Colonic mucosa (tissue), 4 donors: ENCODE results near the gene SKP1. TPM values are rescaled to one million over a fixed set of nuclear protein-coding genes. Genes with fewer than 3 reads are reported as not detected.
"Not testable (repeated sequence)": the region's sequence is repeated elsewhere in the genome, so short reads cannot be mapped to it uniquely, and the experiment has no call there.

Experiments
- DNase-seq: peaks from one replicate; pipeline ENCODE4 v3.0.0-alpha.2; 2020
- H3K27ac ChIP-seq: fragments of 200-600 bp; one replicate; pipeline ENCODE4 v1.8.0; 2021
- H3K27me3 ChIP-seq: fragments of 200-600 bp; one replicate; pipeline ENCODE4 v1.8.0; 2021
- H3K36me3 ChIP-seq: fragments of 200-600 bp; one replicate; pipeline ENCODE4 v1.8.0; 2021
- H3K4me1 ChIP-seq: fragments of 200-600 bp; one replicate; pipeline ENCODE4 v1.8.0; 2021; ENCODE audit warnings: mild to moderate bottlenecking
- H3K4me3 ChIP-seq: fragments of 200-600 bp; one replicate; pipeline ENCODE4 v1.8.0; 2021
- H3K9ac ChIP-seq, 2 donors: one replicate each; pipeline ENCODE4 v1.7.0; 2013; ENCODE audit warnings: control low read depth in 2 of 2, low read depth in 2 of 2, low read length in 2 of 2
- H3K9me3 ChIP-seq: fragments of 200-600 bp; one replicate; pipeline ENCODE4 v1.8.0; 2021
- CTCF ChIP-seq: fragments of 200-600 bp; IDR thresholded peaks from one replicate; pipeline ENCODE4 v1.8.0; 2022; ENCODE audit warnings: antibody characterized with exemption, mild to moderate bottlenecking
- intact Hi-C: fragments of 100-400 bp; cut with DNase I; formaldehyde crosslinking; loops from one replicate; pipeline ENCODE4 v1.14.1; 2022
- total RNA-seq, 2 donors: library from RNA; stranded (reverse); fragmentation: NEBNext Ultra II Directional in 1 of 2; extraction: Animal tissue kit (Norgen Biotek cat#: 25700) in 1 of 2; gene quantifications; one replicate each; pipeline ENCODE4 v1.2.1, GENCODE V29; 2021
- donor health status: healthy.
- donor health status: DM: no; HTN: no; CAD: no.
- donor health status: DM: no; HTN: no; CAD: no.

Gene SKP1
- 100 to 1,000 TPM; 235 to 272 TPM for total RNA-seq

- intact Hi-C loops: no loop called here
- Histone ChIP-seq H3K27ac (peak within 1 kb of the TSS; percentile 98), H3K4me3 (peak within 1 kb of the TSS; percentile 93), H3K9ac (peak within 1 kb of the TSS; percentile 97 to 100), H3K27me3 (no peaks in the 10 kb centered on the region), H3K36me3 (no peaks in the 10 kb centered on the region), H3K9me3 (no peaks in the 10 kb centered on the region), H3K4me1 (peaks cover 3% of the 10 kb centered on the region)
- no peak for TF ChIP-seq CTCF
- peak; percentile 87 for DNase-seq
Measured at GRCh38 chr5:134176511-134177368, at the start of gene SKP1. Gene SKP1 (minus strand): TSS chr5:134176950. CDS start chr5:134174022, 2,928 bp downstream.

GRCh38 chr5:134225780-134226440, 49.2 kb upstream of the SKP1 start, which contains the start of gene PPP2CA:
Gene PPP2CA (minus strand): TSS chr5:134226073. CDS start chr5:134225861, 212 bp downstream.
- peak; percentile 99 for DNase-seq
- TF ChIP-seq CTCF: no peak
- Histone ChIP-seq H3K27me3 (no peaks in the 10 kb centered on the region), H3K4me3 (peak within 1 kb of the TSS; percentile 80), H3K4me1 (peaks cover 20% of the 10 kb centered on the region), H3K36me3 (no peaks in the 10 kb centered on the region), H3K9me3 (no peaks in the 10 kb centered on the region), H3K27ac (peak within 1 kb of the TSS; percentile 100), H3K9ac (peak within 1 kb of the TSS; percentile 97 to 100)
- intact Hi-C loops: loop anchor here (5.0 kb wide), 1 partner anchor 44 kb away; no protein-coding TSS in a partner anchor

DNA sequence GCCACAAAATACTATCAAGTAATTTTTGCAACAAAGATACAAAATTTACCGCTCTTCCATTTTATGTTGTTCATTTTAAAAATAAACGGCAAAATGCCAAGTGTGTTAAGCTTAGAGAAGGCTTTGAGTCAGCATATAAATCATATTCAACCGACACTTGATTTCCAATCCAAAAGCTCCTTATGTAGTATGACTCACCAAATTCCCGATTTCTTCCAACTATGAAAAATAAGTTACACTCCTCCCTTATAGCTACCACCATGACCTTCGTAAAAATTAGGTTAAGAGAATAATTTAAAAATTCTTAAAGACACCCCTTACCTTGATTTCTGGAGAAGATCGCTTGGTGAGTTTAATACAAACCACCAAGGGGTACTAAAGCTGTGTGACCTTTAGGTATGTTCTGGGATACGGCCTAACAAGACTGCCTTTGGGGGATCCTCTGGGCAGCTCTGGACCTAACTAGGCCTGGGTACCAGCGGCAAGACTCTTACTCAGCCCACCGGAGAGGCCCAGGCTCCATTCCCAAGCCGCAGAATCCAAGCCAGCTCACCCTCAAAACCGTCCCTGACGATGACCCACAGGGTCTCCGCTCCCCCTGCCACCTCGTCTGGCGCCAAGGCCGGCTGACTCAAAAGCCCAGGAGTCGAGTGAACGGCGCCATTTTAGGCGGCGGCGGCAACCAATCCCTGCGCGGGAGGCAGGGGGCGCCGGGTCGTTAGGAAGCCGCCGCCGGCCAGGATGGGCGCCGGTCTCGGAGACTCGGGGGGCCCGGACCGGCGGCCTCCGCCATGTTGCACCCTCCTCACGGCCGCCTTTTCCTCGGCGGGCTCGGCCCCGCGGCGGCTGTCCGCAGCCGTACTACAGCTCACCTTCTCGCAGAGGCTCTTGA, 48.4 kb upstream of the SKP1 start:
- Histone ChIP-seq H3K9ac (peak overlapping the region; percentile 97 to 100), H3K27ac (peak overlapping the region; percentile 100), H3K36me3 (no peaks in the 10 kb centered on the region), H3K4me3 (peak overlapping the region; percentile 80), H3K27me3 (no peaks in the 10 kb centered on the region), H3K4me1 (peaks cover 20% of the 10 kb centered on the region), H3K9me3 (no peaks in the 10 kb centered on the region)
- intact Hi-C loops: loop anchor here (5.0 kb wide), 1 partner anchor 43 kb away; no protein-coding TSS in a partner anchor
- DNase-seq: peak; percentile 62
- no peak for TF ChIP-seq CTCF

DNA sequence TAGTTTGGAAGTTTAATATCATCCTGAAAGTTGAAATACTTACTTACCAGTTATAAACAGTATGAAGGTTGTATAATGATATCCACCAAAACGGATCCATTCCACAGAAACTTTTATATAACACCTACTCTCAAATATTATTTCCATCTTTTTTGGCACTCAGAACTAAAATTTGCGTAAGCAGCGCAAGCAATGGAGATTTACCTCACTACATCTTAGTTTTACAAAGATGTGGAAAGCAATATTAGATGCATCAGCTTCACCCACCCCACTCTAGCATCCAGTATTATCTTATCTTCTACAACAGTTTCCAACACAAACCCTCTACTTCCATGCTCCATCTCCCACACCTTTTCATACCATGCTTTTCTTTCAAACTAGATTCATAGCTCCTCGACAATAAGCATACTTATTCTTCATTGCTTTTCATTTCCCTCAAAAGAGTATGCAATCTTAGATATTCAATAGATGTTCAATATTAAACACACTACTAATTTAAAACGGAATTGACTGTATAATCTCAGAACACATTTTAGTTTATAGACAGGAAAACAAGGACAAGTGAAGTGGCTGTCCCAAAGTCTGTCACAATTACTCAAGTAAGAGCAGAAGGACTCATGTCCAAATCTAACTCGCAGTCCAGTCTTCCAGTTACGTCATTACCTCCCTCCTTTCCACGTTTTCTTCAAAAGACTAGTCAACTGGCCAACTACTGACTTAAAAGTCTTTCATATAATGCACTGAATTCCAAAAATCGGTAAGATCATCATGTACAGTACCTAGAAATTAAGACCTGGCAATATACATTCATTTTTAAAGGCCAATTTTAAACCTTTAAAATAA, 46.9 kb upstream of the SKP1 start:
- Histone ChIP-seq H3K9me3 (no peaks in the 10 kb centered on the region), H3K36me3 (no peaks in the 10 kb centered on the region), H3K4me1 (peaks cover 24% of the 10 kb centered on the region), H3K27me3 (no peaks in the 10 kb centered on the region), H3K9ac (peak overlapping the region in 1 of 2 donors; percentile 97), H3K27ac (no peak overlapping the region), H3K4me3 (peak overlapping the region; percentile 80)
- no peak for TF ChIP-seq CTCF
- no peak for DNase-seq
- intact Hi-C loops: no loop called here

DNA sequence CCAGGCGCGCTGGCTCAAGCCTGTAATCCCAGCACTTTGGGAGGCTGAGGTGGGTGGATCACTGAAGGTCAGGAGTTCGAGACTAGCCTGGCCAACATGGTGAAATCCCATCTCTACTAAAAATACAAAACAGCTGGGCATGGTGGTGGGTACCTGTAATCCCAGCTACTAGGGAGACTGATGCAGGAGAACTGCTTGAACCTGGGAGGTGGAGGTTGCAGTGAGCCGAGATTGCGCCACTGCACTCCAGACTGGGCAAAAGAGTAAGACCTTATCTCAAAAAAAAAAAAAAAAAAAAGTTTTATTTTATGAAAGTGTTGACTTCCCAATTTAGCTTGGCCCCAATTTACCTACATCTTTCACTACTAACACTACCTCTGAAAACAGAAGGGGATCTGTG, 44.9 kb upstream of the SKP1 start:
- H3K27ac ChIP-seq, H3K4me3 ChIP-seq, DNase-seq, H3K36me3 ChIP-seq, H3K9ac ChIP-seq, H3K9me3 ChIP-seq, intact Hi-C loops, H3K27me3 ChIP-seq: not testable (repeated sequence)
- H3K4me1 ChIP-seq: peaks cover 17% of the 10 kb centered on the region
